RCC 7860 (cell line): ENCODE data around the gene MRTFA.
"Not testable (repeated sequence)": the region's sequence is repeated elsewhere in the genome, so short reads cannot be mapped to it uniquely, and the experiment has no call there.

Experiments
- DNase-seq: peaks from one replicate; pipeline ENCODE4 v3.0.0-alpha.2; 2015; ENCODE audit warnings: low spot score
- FAIRE-seq: peaks from 2 replicates; lab custom pipeline; 2012; peaks lifted over from hg19 to GRCh38; lab: Jason Lieb, UNC

MRTFA gene

GRCh38 chr22:40403651-40404050 lies 232.9 kb downstream of the MRTFA start:
- DNase-seq (no peak), FAIRE-seq (no peak)

GRCh38 chr22:40403141-40403540 lies 233.4 kb downstream of the MRTFA start:
- FAIRE-seq = no peak
- DNase-seq = no peak

GRCh38 chr22:40401981-40402406 lies 234.5 kb downstream of the MRTFA start:
- FAIRE-seq = no peak
- DNase-seq = no peak

GRCh38 chr22:40401532-40401931 lies 235.0 kb downstream of the MRTFA start:
- no peak for FAIRE-seq

GRCh38 chr22:40400159-40400558 lies 236.4 kb downstream of the MRTFA start:
- no peak for FAIRE-seq
- no peak for DNase-seq

More at GRCh38 chr22:40401532-40401931, 235.0 kb downstream of the MRTFA start:
- no peak for DNase-seq

GRCh38 chr22:40399621-40400020 lies 236.9 kb downstream of the MRTFA start:
- FAIRE-seq (no peak), DNase-seq (no peak)

- no peak for FAIRE-seq
Observed at GRCh38 chr22:40397396-40397795, 239.1 kb downstream of the MRTFA start.

GRCh38 chr22:40396882-40397281 lies 239.6 kb downstream of the MRTFA start:
- FAIRE-seq (no peak), DNase-seq (no peak)

More at GRCh38 chr22:40397396-40397795, 239.1 kb downstream of the MRTFA start:
- no peak for DNase-seq

GRCh38 chr22:40395607-40396006 lies 240.9 kb downstream of the MRTFA start:
- FAIRE-seq = no peak
- no peak for DNase-seq

GRCh38 chr22:40394607-40395006 lies 241.9 kb downstream of the MRTFA start:
- DNase-seq (no peak), FAIRE-seq (no peak)

GRCh38 chr22:40392618-40393017 lies 243.9 kb downstream of the MRTFA start:
- FAIRE-seq = no peak
- DNase-seq = no peak

GRCh38 chr22:40391417-40391816 lies 245.1 kb downstream of the MRTFA start:
- DNase-seq (no peak), FAIRE-seq (no peak)

- no peak for DNase-seq
- no peak for FAIRE-seq
Observed at GRCh38 chr22:40388231-40388630, 248.3 kb downstream of the MRTFA start.

GRCh38 chr22:40387746-40388145 lies 248.8 kb downstream of the MRTFA start:
- no peak for DNase-seq
- FAIRE-seq = no peak

- no peak for DNase-seq
- no peak for FAIRE-seq
Observed at GRCh38 chr22:40385036-40385782, 251.3 kb downstream of the MRTFA start.

- no peak for FAIRE-seq
- peak; percentile 21 for DNase-seq
Observed at GRCh38 chr22:40383905-40384304, 252.6 kb downstream of the MRTFA start.

GRCh38 chr22:40381461-40381860 lies 255.1 kb downstream of the MRTFA start:
- no peak for DNase-seq
- no peak for FAIRE-seq

GRCh38 chr22:40378448-40378847 lies 258.1 kb downstream of the MRTFA start:
- not testable (repeated sequence) for FAIRE-seq

GRCh38 chr22:40377931-40378330 lies 258.6 kb downstream of the MRTFA start:
- FAIRE-seq (no peak), DNase-seq (no peak)

More at GRCh38 chr22:40378448-40378847, 258.1 kb downstream of the MRTFA start:
- not testable (repeated sequence) for DNase-seq

- FAIRE-seq = no peak
- no peak for DNase-seq
Observed at GRCh38 chr22:40376149-40376548, 260.4 kb downstream of the MRTFA start.

- FAIRE-seq = no peak
Observed at GRCh38 chr22:40374567-40374966, 262.0 kb downstream of the MRTFA start.

GRCh38 chr22:40368836-40369235 lies 267.7 kb downstream of the MRTFA start:
- FAIRE-seq = no peak

More at GRCh38 chr22:40374567-40374966, 262.0 kb downstream of the MRTFA start:
- DNase-seq = no peak

GRCh38 chr22:40368016-40368415 lies 268.5 kb downstream of the MRTFA start:
- DNase-seq (no peak), FAIRE-seq (no peak)

More at GRCh38 chr22:40368836-40369235, 267.7 kb downstream of the MRTFA start:
- DNase-seq = no peak
